Epidermal melanocyte (primary cell): ENCODE results near the gene IMPG2.

ENCODE experiments used
- DNase-seq: peaks from one replicate; pipeline ENCODE4 v3.0.0; 2011; ENCODE audit warnings: low spot score; ENCODE audit not compliant: insufficient read length

IMPG2 gene

GRCh38 chr3:101184111-101184510 lies 136.3 kb downstream of the IMPG2 start:
- DNase-seq, result no peak

GRCh38 chr3:101183151-101183550 lies 137.2 kb downstream of the IMPG2 start:
- DNase-seq, result no peak

- no peak for DNase-seq
Measured at GRCh38 chr3:101182734-101183133, 137.6 kb downstream of the IMPG2 start.

- no peak for DNase-seq
Measured at GRCh38 chr3:101181801-101182200, 138.6 kb downstream of the IMPG2 start.

- no peak for DNase-seq
Measured at GRCh38 chr3:101179637-101180036, 140.7 kb downstream of the IMPG2 start.

- no peak for DNase-seq
Measured at GRCh38 chr3:101177577-101177976, 142.8 kb downstream of the IMPG2 start.
